GM12878 (cell line): ENCODE measurements around the gene ANKFY1. TPM values are rescaled to one million over a fixed set of nuclear protein-coding genes. Genes with fewer than 3 reads are reported as not detected.

Source experiments
- ATAC-seq: fragments of 200-7000 bp; cut with Tn5 transposase; 3 replicates; pipeline ENCODE4 v1.9.1; 2020; ENCODE audit warnings: mild to moderate bottlenecking, moderate library complexity
- BruUV-seq: library from RNA; stranded (reverse); fragments of 400-500 nt; replicated peaks from 2 replicates; lab custom pipeline; 2021; lab: Mats Ljungman, UMichigan
- CTCF ChIA-PET: fragments of 300-600 bp; sonication (Branson Sonifier 250); formaldehyde crosslinking; extraction: SDS; loops from one replicate; lab custom pipeline; 2021; ENCODE audit warnings: inconsistent platforms; lab: Yijun Ruan, JAX
- POLR2A ChIA-PET: fragments of 350-600 bp; formaldehyde crosslinking; extraction: SDS; loops from one replicate; lab custom pipeline; 2021; ENCODE audit warnings: inconsistent platforms; lab: Charles Lee
- RAD21 ChIA-PET: fragments of 300-600 bp; sonication (Branson Sonifier 250); formaldehyde crosslinking; loops from one replicate; lab custom pipeline; 2023; ENCODE audit warnings: antibody characterized with exemption; ENCODE audit not compliant: unreplicated experiment; lab: Charles Lee
- SMC1A ChIA-PET: fragments of 300-600 bp; sonication (Branson Sonifier 250); formaldehyde crosslinking; loops from one replicate; lab custom pipeline; 2023; ENCODE audit not compliant: unreplicated experiment, uncharacterized antibody; lab: Charles Lee
- DNase-seq: peaks from one replicate; pipeline ENCODE4 v3.0.0-alpha.2; 2011; ENCODE audit warnings: low read depth, low spot score
- FAIRE-seq: peaks from 3 replicates; lab custom pipeline; 2011; peaks lifted over from hg19 to GRCh38; lab: Jason Lieb, UNC
- H2AFZ ChIP-seq: 2 replicates; pipeline ENCODE4 v1.6.0; 2011; ENCODE audit warnings: low read depth, low read length, control low read depth; ENCODE audit not compliant: control insufficient read depth
- H3K27ac ChIP-seq: 2 replicates; pipeline ENCODE4 v1.5.1; 2011; ENCODE audit warnings: control low read depth; ENCODE audit not compliant: control insufficient read depth, insufficient read depth
- H3K27me3 ChIP-seq, 2 experiments: replicated peaks in 1 of 2; 2 replicates each; pipeline versions ENCODE4 v1.6.0 to v1.6.1; 2011; ENCODE audit warnings: low read length in 1 of 2; ENCODE audit not compliant: control insufficient read depth in 2 of 2, insufficient read depth in 2 of 2
- H3K36me3 ChIP-seq, 2 experiments: 2 replicates each; pipeline ENCODE4 v1.5.1; 2011; ENCODE audit warnings: low read length in 1 of 2; ENCODE audit not compliant: control insufficient read depth in 2 of 2, insufficient read depth in 2 of 2
- H3K4me1 ChIP-seq: 2 replicates; pipeline ENCODE4 v1.6.1; 2011; ENCODE audit warnings: mild to moderate bottlenecking, low read length, moderate library complexity, mixed read lengths; ENCODE audit not compliant: control insufficient read depth, insufficient read depth
- H3K4me2 ChIP-seq: 2 replicates; pipeline ENCODE4 v1.6.0; 2011; ENCODE audit warnings: control low read depth; ENCODE audit not compliant: control insufficient read depth, insufficient read depth
- H3K4me3 ChIP-seq: fragments of 200-600 bp; sonication (generic); 2 replicates; pipeline ENCODE4 v1.5.1; 2016
- H3K79me2 ChIP-seq: 2 replicates; pipeline ENCODE4 v1.6.0; 2011; ENCODE audit warnings: low read length; ENCODE audit not compliant: control insufficient read depth, insufficient read depth
- H3K9ac ChIP-seq: 2 replicates; pipeline ENCODE4 v1.8.0; 2011; ENCODE audit warnings: low read length, control low read depth, mixed read lengths; ENCODE audit not compliant: control insufficient read depth, insufficient read depth
- H3K9me3 ChIP-seq: replicated peaks from 3 replicates; pipeline ENCODE4 v1.5.1; 2011; ENCODE audit warnings: mild to moderate bottlenecking, low read length; ENCODE audit not compliant: control insufficient read depth, insufficient read depth
- H4K20me1 ChIP-seq: 2 replicates; pipeline ENCODE4 v1.6.0; 2011; ENCODE audit not compliant: control insufficient read depth, insufficient read depth
- BRCA1 ChIP-seq: IDR thresholded peaks from 2 replicates; pipeline ENCODE4 v1.6.1; 2011; ENCODE audit warnings: low read depth, low read length, improper control_type of control experiment
- CBFB ChIP-seq: IDR thresholded peaks from 2 replicates; pipeline ENCODE4 v1.6.1; 2016; ENCODE audit warnings: antibody characterized with exemption, low read depth
- GABPA ChIP-seq: IDR thresholded peaks from 2 replicates; pipeline ENCODE4 v1.6.1; 2014; ENCODE audit warnings: antibody characterized with exemption, low read depth, mild to moderate bottlenecking, inconsistent platforms
- JUND ChIP-seq: IDR thresholded peaks from 2 replicates; pipeline ENCODE4 v1.6.1; 2012; ENCODE audit warnings: low read depth, mild to moderate bottlenecking, low read length, improper control_type of control experiment, moderate library complexity
- MEF2A ChIP-seq: IDR thresholded peaks from 2 replicates; pipeline ENCODE4 v1.6.1; 2011; ENCODE audit warnings: low read depth, mild to moderate bottlenecking, low read length, moderate library complexity; ENCODE audit not compliant: insufficient read depth
- NFIC ChIP-seq: IDR thresholded peaks from 2 replicates; pipeline ENCODE4 v1.6.1; 2012; ENCODE audit warnings: low read depth, mild to moderate bottlenecking, inconsistent platforms, low read length, moderate library complexity
- ZNF207 ChIP-seq: fragments of 450-650 bp; IDR thresholded peaks from 2 replicates; pipeline ENCODE4 v1.6.1; 2014; ENCODE audit warnings: antibody characterized with exemption, mild to moderate bottlenecking, borderline replicate concordance
- WGBS: methylation state at CpG from one replicate; pipeline ENCODE4 v1.1.6; 2016; ENCODE audit warnings: low lambda C conversion rate; ENCODE audit not compliant: insufficient replicate concordance, insufficient coverage; ENCODE audit errors: missing lambda C conversion rate; 5-methylcytosine and 5-hydroxymethylcytosine counted together
- in situ Hi-C: fragments of 300-500 bp; cut with MboI; formaldehyde crosslinking; loops from 9 replicates; pipeline ENCODE4 v1.14.3; 2018; ENCODE audit warnings: mixed read lengths
- intact Hi-C: fragments of 100-400 bp; cut with micrococcal nuclease; formaldehyde crosslinking; loops from one replicate; pipeline ENCODE4 v1.14.2; 2022; ENCODE audit not compliant: unreplicated experiment
- polyA plus RNA-seq, 11 experiments: library from polyadenylated mRNA; depleted of rRNA in 4 of 11; unstranded in 6 of 11; stranded (reverse) in 5 of 11; fragments of >200 nt; fragmentation: Nextera tagmentation in 4 of 11; fragmentation: Illumina TruSeq in 1 of 11; extraction: Ambion mirVana in 4 of 11; extraction: Trizol in 1 of 11; gene quantifications; 1 replicate in 1 of 11; 2 replicates in 10 of 11; pipeline versions ENCODE4 v1.2.1 to v1.2.3, GENCODE V29; 2011 to 2016; ENCODE audit warnings: inconsistent platforms in 2 of 11, missing spikeins in 2 of 11, low read depth in 1 of 11
- total RNA-seq, 4 experiments: library from RNA; depleted of rRNA in 3 of 4; stranded (reverse); fragments of >200 nt in 3 of 4; fragmentation: Illumina TruSeq in 1 of 4; extraction: Trizol in 1 of 4; gene quantifications; 2 replicates each; pipeline versions ENCODE4 v1.2.1 to v1.2.3, GENCODE V29; 2013 to 2021
- TF ChIP-seq, protein P1 (sequence below): fragments of 450-650 bp; formaldehyde crosslinking; IDR thresholded peaks from 2 replicates; pipeline ENCODE4 v1.5.0; 2022; ENCODE audit warnings: mild to moderate bottlenecking, missing genetic modification characterization
- TF ChIP-seq, protein P2 (sequence below): IDR thresholded peaks from 2 replicates; pipeline ENCODE4 v1.6.1; 2011; ENCODE audit warnings: borderline replicate concordance, low read depth, mild to moderate bottlenecking, moderate library complexity, mixed read lengths, low read length; ENCODE audit not compliant: insufficient read depth; ENCODE audit errors: extremely low read length

Gene ANKFY1
- total and polyA plus RNA-seq, 10 of the 15 experiments (the other 5 are each of a cell fraction or from before 2014, with no cell fraction given) = 3.0 to 27.7 (median 16.4) TPM

DNA sequence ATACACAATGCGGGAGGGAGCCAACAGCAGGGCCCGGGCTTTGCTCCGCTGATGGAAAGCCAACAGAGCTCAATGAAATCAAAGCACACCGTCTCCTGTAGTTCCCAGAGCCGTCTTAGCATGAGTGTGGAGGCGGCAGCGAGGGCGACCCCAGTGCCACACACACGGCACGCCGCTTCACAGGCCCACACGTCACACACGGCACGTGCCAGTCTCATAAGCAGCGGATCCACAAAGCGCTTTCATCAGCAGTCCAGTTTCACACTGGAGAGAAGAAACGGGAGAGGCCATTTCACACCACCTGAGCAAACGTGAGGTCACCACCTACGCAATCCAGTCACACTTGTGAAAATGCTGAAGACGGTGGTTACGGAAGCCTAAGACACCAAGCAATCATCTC lies 86.0 kb downstream of the ANKFY1 start (continued):
- TF ChIP-seq JUND (no peak), NFIC (no peak), MEF2A (no peak), CBFB (no peak), BRCA1 (no peak)

DNA sequence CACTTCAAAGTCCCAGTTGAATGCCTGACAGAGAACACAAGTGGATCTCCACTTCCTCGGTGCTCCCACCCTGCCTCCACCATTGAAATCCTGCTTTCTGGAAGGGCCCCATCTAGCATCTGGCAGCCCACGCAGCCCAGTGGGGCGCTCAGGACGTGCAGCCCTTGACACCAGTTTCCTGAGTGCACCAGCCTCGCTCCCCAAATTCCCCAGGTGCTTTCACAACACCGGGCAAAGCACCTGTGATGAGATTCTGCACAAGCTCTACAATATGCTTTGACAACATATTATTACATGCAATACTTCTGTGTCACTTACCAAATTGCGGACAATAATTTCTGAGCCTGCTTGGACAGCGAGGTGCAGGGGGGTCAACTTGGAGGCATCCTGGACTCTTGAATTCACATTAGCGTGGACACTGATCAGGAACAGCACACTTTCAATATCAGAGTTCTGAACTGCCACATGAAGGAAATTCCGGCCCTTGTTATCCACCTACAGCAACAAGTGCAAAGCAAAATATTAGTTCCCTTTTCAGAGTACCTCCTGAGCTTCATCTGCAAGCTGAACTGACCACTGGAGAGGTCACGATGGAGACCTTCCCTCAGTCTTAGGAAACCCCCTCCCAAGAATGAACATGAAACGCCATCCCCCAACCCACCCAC lies 86.8 kb downstream of the ANKFY1 start:
- TF ChIP-seq, protein P1, sequence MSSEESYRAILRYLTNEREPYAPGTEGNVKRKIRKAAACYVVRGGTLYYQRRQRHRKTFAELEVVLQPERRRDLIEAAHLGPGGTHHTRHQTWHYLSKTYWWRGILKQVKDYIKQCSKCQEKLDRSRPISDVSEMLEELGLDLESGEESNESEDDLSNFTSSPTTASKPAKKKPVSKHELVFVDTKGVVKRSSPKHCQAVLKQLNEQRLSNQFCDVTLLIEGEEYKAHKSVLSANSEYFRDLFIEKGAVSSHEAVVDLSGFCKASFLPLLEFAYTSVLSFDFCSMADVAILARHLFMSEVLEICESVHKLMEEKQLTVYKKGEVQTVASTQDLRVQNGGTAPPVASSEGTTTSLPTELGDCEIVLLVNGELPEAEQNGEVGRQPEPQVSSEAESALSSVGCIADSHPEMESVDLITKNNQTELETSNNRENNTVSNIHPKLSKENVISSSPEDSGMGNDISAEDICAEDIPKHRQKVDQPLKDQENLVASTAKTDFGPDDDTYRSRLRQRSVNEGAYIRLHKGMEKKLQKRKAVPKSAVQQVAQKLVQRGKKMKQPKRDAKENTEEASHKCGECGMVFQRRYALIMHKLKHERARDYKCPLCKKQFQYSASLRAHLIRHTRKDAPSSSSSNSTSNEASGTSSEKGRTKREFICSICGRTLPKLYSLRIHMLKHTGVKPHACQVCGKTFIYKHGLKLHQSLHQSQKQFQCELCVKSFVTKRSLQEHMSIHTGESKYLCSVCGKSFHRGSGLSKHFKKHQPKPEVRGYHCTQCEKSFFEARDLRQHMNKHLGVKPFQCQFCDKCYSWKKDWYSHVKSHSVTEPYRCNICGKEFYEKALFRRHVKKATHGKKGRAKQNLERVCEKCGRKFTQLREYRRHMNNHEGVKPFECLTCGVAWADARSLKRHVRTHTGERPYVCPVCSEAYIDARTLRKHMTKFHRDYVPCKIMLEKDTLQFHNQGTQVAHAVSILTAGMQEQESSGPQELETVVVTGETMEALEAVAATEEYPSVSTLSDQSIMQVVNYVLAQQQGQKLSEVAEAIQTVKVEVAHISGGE (CRISPR knock-in tag) = peak; percentile 83
- TF ChIP-seq GABPA = peak; percentile 70; the same call in 1 of the 2 replicates
- no peak for TF ChIP-seq ZNF207
- TF ChIP-seq, protein P2, sequence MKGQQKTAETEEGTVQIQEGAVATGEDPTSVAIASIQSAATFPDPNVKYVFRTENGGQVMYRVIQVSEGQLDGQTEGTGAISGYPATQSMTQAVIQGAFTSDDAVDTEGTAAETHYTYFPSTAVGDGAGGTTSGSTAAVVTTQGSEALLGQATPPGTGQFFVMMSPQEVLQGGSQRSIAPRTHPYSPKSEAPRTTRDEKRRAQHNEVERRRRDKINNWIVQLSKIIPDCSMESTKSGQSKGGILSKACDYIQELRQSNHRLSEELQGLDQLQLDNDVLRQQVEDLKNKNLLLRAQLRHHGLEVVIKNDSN = no peak
- Histone ChIP-seq H3K79me2 (no peaks in the 10 kb centered on the region), H3K4me1 (peaks cover 5% of the 10 kb centered on the region), H3K4me2 (no peak overlapping the region), H3K9me3 (no peaks in the 10 kb centered on the region), H3K27me3 (no peaks in the 10 kb centered on the region), H4K20me1 (no peaks in the 10 kb centered on the region), H3K27ac (peak overlapping the region; percentile 19; the same call in 1 of the 2 replicates), H2AFZ (no peak overlapping the region), H3K36me3 (peaks cover 38 to 61% of the 10 kb centered on the region in 2 experiments), H3K4me3 (no peak overlapping the region), H3K9ac (no peak overlapping the region)
- ATAC-seq (no peak), FAIRE-seq (no peak), DNase-seq (no peak)
- ChIA-PET SMC1A (interaction anchor here (0.6 kb wide), 1 partner anchor 158 kb away, joined by 3 read pairs; no protein-coding TSS in a partner anchor), CTCF (interaction anchor here (0.7 kb wide), 1 partner anchor 331 kb away, joined by 3 read pairs; the partner anchor contains the start of gene NCBP3), RAD21 (no interaction called here), POLR2A (interaction anchor here (0.6 kb wide), 1 partner anchor 387 kb away, joined by 5 read pairs; no protein-coding TSS in a partner anchor)
- BruUV-seq = no TSS peak
- in situ Hi-C loops (no loop called here), intact Hi-C loops (no loop called here)
- WGBS = 41% methylated on average over 12 of the region's 12 CpGs
